Transverse colon (tissue), 4 donors: ENCODE results near the gene TMEM92. TPM values are rescaled to one million over a fixed set of nuclear protein-coding genes. Genes with fewer than 3 reads are reported as not detected.
"Not testable (repeated sequence)": the region's sequence is repeated elsewhere in the genome, so short reads cannot be mapped to it uniquely, and the experiment has no call there.

ENCODE experiments used
- DNase-seq: peaks from one replicate; pipeline ENCODE4 v3.0.0-alpha.2; 2019
- H3K27ac ChIP-seq, 4 donors: fragments of 200-600 bp; sonication (generic); 2 replicates each; pipeline ENCODE4 v1.5.1; 2016 to 2018; ENCODE audit warnings: inconsistent platforms in 4 of 4
- H3K27me3 ChIP-seq: fragments of 200-600 bp; sonication (generic); 2 replicates; pipeline ENCODE4 v1.5.1; 2017; ENCODE audit warnings: inconsistent platforms
- H3K36me3 ChIP-seq, 4 donors: fragments of 200-600 bp; sonication (generic); 2 replicates each; pipeline ENCODE4 v1.5.1; 2017 to 2019; ENCODE audit warnings: inconsistent platforms in 4 of 4
- H3K4me1 ChIP-seq, 4 donors: fragments of 200-600 bp; sonication (generic); 2 replicates each; pipeline ENCODE4 v1.5.1; 2017 to 2020; ENCODE audit warnings: inconsistent platforms in 4 of 4
- H3K4me3 ChIP-seq, 4 donors: fragments of 200-600 bp; sonication (generic); 1 replicate in 1 of 4; 2 replicates in 3 of 4; pipeline versions ENCODE4 v1.5.1 to v1.6.1; 2017 to 2019; ENCODE audit warnings: inconsistent platforms in 4 of 4
- H3K9me3 ChIP-seq, 2 donors: fragments of 200-600 bp; sonication (generic); 2 replicates each; pipeline ENCODE4 v1.5.1; 2017 to 2019; ENCODE audit warnings: inconsistent platforms in 2 of 2
- EP300 ChIP-seq: sonication (generic); formaldehyde crosslinking; IDR thresholded peaks from one replicate; pipeline ENCODE4 v1.6.1; 2017; ENCODE audit warnings: antibody characterized with exemption, low read depth
- POLR2A ChIP-seq: fragments of 450-650 bp; IDR thresholded peaks from one replicate; pipeline ENCODE4 v1.6.1; 2016; ENCODE audit warnings: antibody characterized with exemption, mild to moderate bottlenecking, moderate library complexity
- POLR2AphosphoS5 ChIP-seq, 3 donors: sonication (generic); formaldehyde crosslinking; IDR thresholded peaks; one replicate each; pipeline ENCODE4 v1.6.1; 2016; ENCODE audit warnings: antibody characterized with exemption in 3 of 3
- WGBS, 2 donors: methylation state at CpG; one replicate each; pipeline ENCODE4 v1.1.5; 2018; ENCODE audit warnings: low coverage in 1 of 2; 5-methylcytosine and 5-hydroxymethylcytosine counted together
- in situ Hi-C, 4 donors: fragments of 200-750 bp; cut with MboI; loops; one replicate each; pipeline versions ENCODE4 v1.15.0 to v1.15.1; 2017; ENCODE audit warnings: low sequenced_read_pairs in 3 of 4, low pct_ligation_motif_present in 1 of 4, low pct_unique_long_range_greater_than_20kb in 1 of 4
- intact Hi-C: fragments of 100-400 bp; cut with DNase I; formaldehyde crosslinking; loops from one replicate; pipeline ENCODE4 v1.15.1; 2023; ENCODE audit warnings: low total_unique reads
- total RNA-seq, 4 donors: library from RNA; depleted of rRNA; stranded (reverse); fragments of >200 nt; gene quantifications; one replicate each; pipeline ENCODE4 v1.1.0, GENCODE V29; 2016
- TF ChIP-seq, protein P1 (sequence below), 5 experiments: fragments of 200-600 bp in 3 of 5; fragments of 450-650 bp in 2 of 5; sonication (generic) in 3 of 5; IDR thresholded peaks; 1 replicate in 2 of 5; 2 replicates in 3 of 5; pipeline ENCODE4 v1.5.1; 2016 to 2017; ENCODE audit warnings: antibody characterized with exemption in 5 of 5, inconsistent platforms in 3 of 5, mild to moderate bottlenecking in 2 of 5, moderate library complexity in 1 of 5

Gene TMEM92
- total RNA-seq, 4 donors from 2014 or later = 1.9 to 3.7 TPM; not detected in 2

DNA sequence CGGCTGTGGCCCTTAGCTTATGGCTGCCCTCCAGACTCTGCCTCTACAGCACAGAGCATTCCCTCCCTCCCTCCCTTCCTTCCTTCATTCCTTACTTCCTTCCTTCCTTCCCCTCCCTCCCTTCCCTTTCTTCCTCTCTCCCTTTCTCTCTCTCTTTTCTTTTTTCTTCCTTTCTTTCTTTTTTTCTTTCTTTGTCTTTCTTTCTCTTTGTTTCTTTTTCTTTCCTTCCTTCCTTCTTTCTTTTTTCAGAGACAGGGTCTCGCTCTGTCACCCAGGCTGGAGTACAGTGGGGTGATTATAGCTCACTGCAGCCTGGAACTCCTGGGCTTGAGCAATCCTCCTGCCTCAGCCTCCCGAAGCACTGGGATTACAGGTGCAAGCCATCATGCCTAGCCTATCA is 11.7 kb downstream of the TMEM92 start:
- Histone ChIP-seq H3K4me3 (no peak overlapping the region), H3K9me3 (no peaks in the 10 kb centered on the region), H3K36me3 (no peaks in the 10 kb centered on the region), H3K27me3 (no peaks in the 10 kb centered on the region), H3K27ac (no peak overlapping the region), H3K4me1 (peaks cover 15 to 31% (median 21%) of the 10 kb centered on the region in 4 donors)
- TF ChIP-seq, protein P1, sequence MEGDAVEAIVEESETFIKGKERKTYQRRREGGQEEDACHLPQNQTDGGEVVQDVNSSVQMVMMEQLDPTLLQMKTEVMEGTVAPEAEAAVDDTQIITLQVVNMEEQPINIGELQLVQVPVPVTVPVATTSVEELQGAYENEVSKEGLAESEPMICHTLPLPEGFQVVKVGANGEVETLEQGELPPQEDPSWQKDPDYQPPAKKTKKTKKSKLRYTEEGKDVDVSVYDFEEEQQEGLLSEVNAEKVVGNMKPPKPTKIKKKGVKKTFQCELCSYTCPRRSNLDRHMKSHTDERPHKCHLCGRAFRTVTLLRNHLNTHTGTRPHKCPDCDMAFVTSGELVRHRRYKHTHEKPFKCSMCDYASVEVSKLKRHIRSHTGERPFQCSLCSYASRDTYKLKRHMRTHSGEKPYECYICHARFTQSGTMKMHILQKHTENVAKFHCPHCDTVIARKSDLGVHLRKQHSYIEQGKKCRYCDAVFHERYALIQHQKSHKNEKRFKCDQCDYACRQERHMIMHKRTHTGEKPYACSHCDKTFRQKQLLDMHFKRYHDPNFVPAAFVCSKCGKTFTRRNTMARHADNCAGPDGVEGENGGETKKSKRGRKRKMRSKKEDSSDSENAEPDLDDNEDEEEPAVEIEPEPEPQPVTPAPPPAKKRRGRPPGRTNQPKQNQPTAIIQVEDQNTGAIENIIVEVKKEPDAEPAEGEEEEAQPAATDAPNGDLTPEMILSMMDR (IDR thresholded peaks at IDR 0.05) = no peak
- WGBS, 2 donors = 63 to 74% methylated on average over 3 of the region's 3 CpGs
- intact Hi-C loops = no loop called here
- no peak for DNase-seq
- in situ Hi-C loops = no loop called here

DNA sequence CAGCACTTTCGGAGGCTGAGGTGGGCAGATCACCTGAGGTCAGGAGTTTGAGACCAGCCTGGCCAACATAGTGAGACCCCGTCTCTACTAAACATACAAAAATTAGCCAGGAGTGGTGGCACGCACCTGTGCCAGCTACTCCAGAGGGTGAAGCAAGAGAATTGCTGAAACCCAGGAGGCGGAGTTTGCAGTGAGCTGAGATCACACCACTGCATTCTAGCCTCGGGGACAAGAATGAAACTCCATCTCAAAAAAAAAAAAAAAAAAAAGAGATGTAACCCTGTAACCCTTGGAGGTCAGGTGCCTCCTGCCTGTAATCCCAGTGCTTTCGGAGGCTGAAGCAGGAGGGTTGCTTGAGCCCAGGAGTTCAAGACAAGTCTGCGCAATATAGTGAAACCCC is 13.0 kb downstream of the TMEM92 start:
- H3K27me3 ChIP-seq, in situ Hi-C loops, H3K27ac ChIP-seq, H3K36me3 ChIP-seq, intact Hi-C loops, H3K4me3 ChIP-seq, H3K9me3 ChIP-seq, DNase-seq: not testable (repeated sequence)
- peaks cover 15 to 31% (median 22%) of the 10 kb centered on the region in 4 donors for H3K4me1 ChIP-seq
- WGBS, 2 donors = 83% methylated on average over 4 to 7 of the region's 7 CpGs

DNA sequence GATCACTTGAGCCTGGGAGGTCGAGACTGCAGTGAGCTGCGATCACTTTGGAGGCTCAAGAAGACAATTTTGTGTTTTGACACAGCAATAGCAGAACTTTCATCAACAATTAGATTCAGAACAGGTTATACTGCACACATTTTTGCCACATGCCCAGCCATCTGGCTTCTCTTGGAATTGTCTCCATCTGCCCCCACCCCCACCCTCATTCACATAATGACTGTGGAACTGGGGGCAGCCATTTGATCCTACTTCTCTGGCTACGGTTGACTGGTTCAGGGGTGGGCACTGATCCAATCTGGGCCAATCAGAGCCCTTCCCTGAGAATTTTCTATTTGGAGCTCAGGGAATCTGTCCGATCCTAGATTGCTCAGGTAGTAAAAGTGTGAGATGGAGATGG is 14.0 kb downstream of the TMEM92 start:
- H3K27ac ChIP-seq = peak overlapping the region; percentile 77 to 87 (median 83)
- intact Hi-C loops (no loop called here), in situ Hi-C loops (no loop called here)
- DNase-seq = no peak
- no peaks in the 10 kb centered on the region for H3K27me3 ChIP-seq
- peaks cover 15 to 31% (median 22%) of the 10 kb centered on the region in 4 donors for H3K4me1 ChIP-seq
- WGBS, 2 donors = 89% methylated on average over 4 of the region's 4 CpGs; no CpG with 5 or more reads in 1 of the 2 donors
- no peak for TF ChIP-seq POLR2AphosphoS5 (IDR thresholded peaks at IDR 0.05)
- TF ChIP-seq EP300 = no peak
- no peak for TF ChIP-seq POLR2A
- TF ChIP-seq, protein P1 (IDR thresholded peaks at IDR 0.05) = no peak
- H3K4me3 ChIP-seq = no peak overlapping the region
- H3K36me3 ChIP-seq = no peaks in the 10 kb centered on the region
- H3K9me3 ChIP-seq = no peaks in the 10 kb centered on the region

DNA sequence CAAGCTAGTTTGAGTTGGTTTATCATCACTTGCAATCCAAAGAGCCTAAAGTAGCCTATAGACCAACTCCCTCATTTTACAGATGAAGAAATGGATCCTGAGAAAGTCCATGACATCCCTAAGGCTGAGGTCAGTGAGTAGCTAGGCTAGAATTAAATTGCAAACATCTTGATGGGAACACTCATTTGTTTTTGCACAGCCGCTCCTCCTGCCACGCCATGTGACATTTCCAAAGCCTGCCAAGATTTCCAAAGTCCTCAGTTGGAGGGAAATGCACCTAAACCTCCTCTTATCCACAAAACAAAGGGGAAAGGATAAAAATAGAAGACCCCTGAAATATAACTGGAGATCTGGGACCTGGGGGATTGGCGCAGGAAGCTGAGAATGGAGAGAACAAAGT is 15.0 kb downstream of the TMEM92 start:
- Histone ChIP-seq H3K27me3 (no peaks in the 10 kb centered on the region), H3K27ac (peak overlapping the region; percentile 77 to 87 (median 83)), H3K9me3 (no peaks in the 10 kb centered on the region), H3K36me3 (no peaks in the 10 kb centered on the region), H3K4me3 (no peak overlapping the region), H3K4me1 (peaks cover 15 to 31% (median 22%) of the 10 kb centered on the region in 4 donors)
- in situ Hi-C loops (no loop called here), intact Hi-C loops (no loop called here)
- no peak for DNase-seq
- no peak for TF ChIP-seq EP300
- no peak for TF ChIP-seq POLR2A
- no peak for TF ChIP-seq POLR2AphosphoS5 (IDR thresholded peaks at IDR 0.05)
- TF ChIP-seq, protein P1 (IDR thresholded peaks at IDR 0.05) = no peak
- WGBS, 2 donors = 59 to 68% methylated on average over 3 of the region's 3 CpGs
